H1 (cell line): ENCODE data around the gene PRKCH. TPM values are rescaled to one million over a fixed set of nuclear protein-coding genes. Genes with fewer than 3 reads are reported as not detected.

Experiments
- CTCF ChIA-PET: fragments of 300-600 bp; sonication (Branson Sonifier 250); formaldehyde crosslinking; loops from one replicate; lab custom pipeline; 2021; ENCODE audit not compliant: partially characterized antibody; lab: Charles Lee
- POLR2A ChIA-PET: fragments of 300-600 bp; sonication (Branson Sonifier 250); formaldehyde crosslinking; loops from one replicate; lab custom pipeline; 2021; ENCODE audit warnings: inconsistent platforms; ENCODE audit not compliant: partially characterized antibody; lab: Charles Lee
- DNase-seq, 2 experiments: peaks; one replicate each; pipeline versions ENCODE4 v3.0.0 to v3.0.0-alpha.2; 2010 to 2022; ENCODE audit warnings: low spot score in 2 of 2, low read depth in 1 of 2, mixed read lengths in 1 of 2
- FAIRE-seq: peaks from 2 replicates; lab custom pipeline; 2011; peaks lifted over from hg19 to GRCh38; lab: Jason Lieb, UNC
- H2AFZ ChIP-seq: 2 replicates; pipeline ENCODE4 v1.8.1; 2012; ENCODE audit warnings: low read length, inconsistent platforms
- H2AK5ac ChIP-seq: 2 replicates; pipeline ENCODE4 v1.6.1; 2013; ENCODE audit warnings: low read depth, low read length
- H2BK120ac ChIP-seq: replicated peaks from 2 replicates; pipeline ENCODE3; 2013; ENCODE audit warnings: low read depth, low read length, inconsistent platforms
- H2BK12ac ChIP-seq: 2 replicates; pipeline ENCODE4 v1.6.1; 2013; ENCODE audit warnings: low read depth, low read length
- H2BK15ac ChIP-seq: 2 replicates; pipeline ENCODE4 v1.6.1; 2013; ENCODE audit warnings: low read length
- H2BK20ac ChIP-seq: 2 replicates; pipeline ENCODE4 v1.6.1; 2013; ENCODE audit warnings: low read length
- H2BK5ac ChIP-seq: 2 replicates; pipeline ENCODE4 v1.6.1; 2013; ENCODE audit warnings: low read depth, low read length
- H3K14ac ChIP-seq: 2 replicates; pipeline ENCODE4 v1.6.1; 2013; ENCODE audit warnings: inconsistent platforms; ENCODE audit not compliant: insufficient read length
- H3K18ac ChIP-seq: 2 replicates; pipeline ENCODE4 v1.6.1; 2013; ENCODE audit warnings: low read length; ENCODE audit errors: extremely low read depth
- H3K23ac ChIP-seq: 2 replicates; pipeline ENCODE4 v1.6.1; 2013; ENCODE audit warnings: inconsistent platforms; ENCODE audit not compliant: insufficient read length
- H3K23me2 ChIP-seq: 2 replicates; pipeline ENCODE4 v1.6.1; 2013; ENCODE audit warnings: low read depth, low read length
- H3K27ac ChIP-seq: 2 replicates; pipeline ENCODE4 v1.6.1; 2011; ENCODE audit warnings: low read depth, low read length, inconsistent platforms
- H3K27me3 ChIP-seq, 4 experiments: replicated peaks in 1 of 4; 1 replicate in 1 of 4; 2 replicates in 3 of 4; pipeline versions ENCODE4 v1.6.1 to v1.8.1; 2011 to 2013; ENCODE audit warnings: low read length in 3 of 4, mild to moderate bottlenecking in 3 of 4, inconsistent platforms in 2 of 4, mixed read lengths in 2 of 4, moderate library complexity in 1 of 4; ENCODE audit not compliant: control insufficient read depth in 3 of 4, insufficient read depth in 3 of 4; ENCODE audit errors: extremely low read depth in 1 of 4
- H3K36me3 ChIP-seq, 4 experiments: 2 replicates each; pipeline versions ENCODE4 v1.6.1 to v1.8.1; 2011 to 2013; ENCODE audit warnings: mild to moderate bottlenecking in 4 of 4, low read length in 3 of 4, moderate library complexity in 2 of 4, control low read depth in 1 of 4, inconsistent platforms in 1 of 4; ENCODE audit not compliant: insufficient read depth in 4 of 4, control insufficient read depth in 2 of 4
- H3K4ac ChIP-seq: replicated peaks from 2 replicates; pipeline ENCODE3; 2013; ENCODE audit warnings: low read length, low read depth, mixed read lengths, inconsistent platforms; ENCODE audit not compliant: insufficient read length
- H3K4me1 ChIP-seq, 4 experiments: replicated peaks in 1 of 4; 1 replicate in 1 of 4; 2 replicates in 3 of 4; pipeline versions ENCODE4 v1.6.1 to v1.8.1; 2011 to 2013; ENCODE audit warnings: low read length in 3 of 4, inconsistent platforms in 2 of 4, mixed read lengths in 1 of 4; ENCODE audit not compliant: insufficient read depth in 4 of 4, control insufficient read depth in 3 of 4
- H3K4me2 ChIP-seq, 2 experiments: 2 replicates each; pipeline versions ENCODE4 v1.6.1 to v1.8.1; 2011 to 2013; ENCODE audit warnings: low read depth in 2 of 2, low read length in 2 of 2, control low read depth in 1 of 2, inconsistent platforms in 1 of 2, mild to moderate bottlenecking in 1 of 2; ENCODE audit not compliant: insufficient read depth in 1 of 2
- H3K4me3 ChIP-seq, 4 experiments: fragments of 200-600, 300-600 bp in 1 of 4; sonication (generic), shearing (Covaris generic), sonication (Bioruptor Twin) in 1 of 4; 2 replicates each; pipeline versions ENCODE4 v1.5.1 to v1.8.1; 2011 to 2016; ENCODE audit warnings: low read length in 4 of 4, low read depth in 3 of 4, control low read depth in 2 of 4, inconsistent platforms in 2 of 4, mild to moderate bottlenecking in 2 of 4, mixed read lengths in 1 of 4, moderate library complexity in 1 of 4; ENCODE audit not compliant: insufficient read depth in 2 of 4; ENCODE audit errors: extremely low read depth in 1 of 4
- H3K56ac ChIP-seq: replicated peaks from 2 replicates; pipeline ENCODE3; 2013; ENCODE audit warnings: low read depth, mild to moderate bottlenecking, mixed read lengths, low read length, inconsistent platforms; ENCODE audit not compliant: insufficient read length
- H3K79me1 ChIP-seq: 2 replicates; pipeline ENCODE4 v1.6.1; 2013; ENCODE audit warnings: low read depth, low read length, control low read depth
- H3K79me2 ChIP-seq, 2 experiments: 2 replicates each; pipeline versions ENCODE4 v1.6.1 to v1.8.1; 2012 to 2013; ENCODE audit warnings: low read length in 2 of 2, mild to moderate bottlenecking in 2 of 2, inconsistent platforms in 1 of 2; ENCODE audit not compliant: insufficient read depth in 2 of 2, control insufficient read depth in 1 of 2
- H3K9ac ChIP-seq, 4 experiments: replicated peaks in 1 of 4; 1 replicate in 1 of 4; 2 replicates in 3 of 4; pipeline versions ENCODE4 v1.6.1 to v1.8.1; 2011 to 2013; ENCODE audit warnings: low read depth in 3 of 4, low read length in 3 of 4, control low read depth in 2 of 4, mild to moderate bottlenecking in 2 of 4, moderate library complexity in 2 of 4, inconsistent platforms in 1 of 4; ENCODE audit errors: extremely low read depth in 1 of 4
- H3K9me3 ChIP-seq, 2 experiments: 2 replicates each; pipeline versions ENCODE4 v1.6.1 to v1.8.1; 2012 to 2013; ENCODE audit warnings: mild to moderate bottlenecking in 2 of 2, moderate library complexity in 2 of 2, control low read depth in 1 of 2, inconsistent platforms in 1 of 2, low read depth in 1 of 2, low read length in 1 of 2, mixed read lengths in 1 of 2; ENCODE audit not compliant: insufficient read depth in 2 of 2
- H4K20me1 ChIP-seq, 2 experiments: replicated peaks in 1 of 2; 2 replicates each; pipeline versions ENCODE3 to v1.8.1; 2011 to 2013; ENCODE audit warnings: inconsistent platforms in 2 of 2, low read length in 2 of 2, mild to moderate bottlenecking in 1 of 2; ENCODE audit not compliant: insufficient read depth in 2 of 2, control insufficient read depth in 1 of 2
- H4K5ac ChIP-seq: 2 replicates; pipeline ENCODE4 v1.6.1; 2013; ENCODE audit warnings: low read length, low read depth, mixed read lengths, inconsistent platforms; ENCODE audit not compliant: insufficient read length
- H4K8ac ChIP-seq: 2 replicates; pipeline ENCODE4 v1.8.0; 2013; ENCODE audit warnings: mild to moderate bottlenecking, moderate library complexity, low read length, inconsistent platforms; ENCODE audit not compliant: insufficient read depth; ENCODE audit errors: extremely low read depth
- H4K91ac ChIP-seq: replicated peaks from 2 replicates; pipeline ENCODE3; 2013; ENCODE audit warnings: low read length, mixed read lengths, inconsistent platforms; ENCODE audit not compliant: insufficient read length
- CBX8 ChIP-seq: fragments of 300-800, 300-1000 bp; sonication (generic); IDR thresholded peaks from 2 replicates; pipeline ENCODE4 v1.7.1; 2016; ENCODE audit warnings: low read depth, low read length, borderline replicate concordance
- EZH2 ChIP-seq: fragments of 200-600 bp; sonication (generic); IDR thresholded peaks from 2 replicates; pipeline ENCODE4 v1.7.1; 2012; ENCODE audit warnings: low read depth, mild to moderate bottlenecking, moderate library complexity, low read length, inconsistent platforms; ENCODE audit not compliant: severe bottlenecking
- GABPA ChIP-seq: IDR thresholded peaks from 2 replicates; pipeline ENCODE4 v1.6.1; 2011; ENCODE audit warnings: mild to moderate bottlenecking, low read length, moderate library complexity, borderline replicate concordance; ENCODE audit not compliant: insufficient read depth
- JUND ChIP-seq: IDR thresholded peaks from 2 replicates; pipeline ENCODE4 v1.6.1; 2011; ENCODE audit warnings: mild to moderate bottlenecking, improper control_type of control experiment, low read length
- KDM5A ChIP-seq: fragments of 200-600 bp; IDR thresholded peaks from 2 replicates; pipeline ENCODE4 v1.7.1; 2012; ENCODE audit warnings: mild to moderate bottlenecking, low read length, inconsistent platforms, mixed read lengths
- PHF8 ChIP-seq: fragments of 200-600 bp; sonication (generic); conservative IDR thresholded peaks from 2 replicates; pipeline ENCODE4 v1.7.1; 2012; ENCODE audit warnings: low read depth, mild to moderate bottlenecking, inconsistent platforms, low read length, moderate library complexity
- POLR2AphosphoS5 ChIP-seq: IDR thresholded peaks from 2 replicates; pipeline ENCODE4 v1.6.1; 2011; ENCODE audit warnings: low read depth, low read length
- RNF2 ChIP-seq: fragments of 200-900, 300-1000 bp; sonication (generic); IDR thresholded peaks from 2 replicates; pipeline ENCODE4 v1.7.1; 2016; ENCODE audit warnings: borderline replicate concordance, low read depth, mild to moderate bottlenecking, antibody characterized with exemption, low read length; ENCODE audit not compliant: poor library complexity, severe bottlenecking; ENCODE audit errors: missing control alignments
- SIX5 ChIP-seq: IDR thresholded peaks from 2 replicates; pipeline ENCODE4 v1.6.1; 2011; ENCODE audit warnings: mild to moderate bottlenecking, low read depth, low read length
- TCF12 ChIP-seq: IDR thresholded peaks from 2 replicates; pipeline ENCODE4 v1.6.1; 2011; ENCODE audit warnings: low read depth, mild to moderate bottlenecking, low read length
- WGBS, 2 experiments: shearing (Covaris generic) in 1 of 2; methylation state at CpG; one replicate each; pipeline versions ENCODE4 v1.1.6 to v1.1.7; 2013 to 2015; ENCODE audit warnings: low lambda C conversion rate in 2 of 2, mixed read lengths in 2 of 2, inconsistent platforms in 1 of 2, low coverage in 1 of 2, missing lambda C conversion rate in 1 of 2; ENCODE audit not compliant: insufficient replicate concordance in 2 of 2, insufficient coverage in 1 of 2, insufficient read length in 1 of 2; ENCODE audit errors: extremely low coverage in 1 of 2, missing lambda C conversion rate in 1 of 2; 5-methylcytosine and 5-hydroxymethylcytosine counted together
- polyA plus RNA-seq, 7 experiments: library from polyadenylated mRNA; depleted of rRNA in 3 of 7; stranded (reverse) in 5 of 7; unstranded in 2 of 7; fragments of >200 nt in 5 of 7; fragments of 200-250 nt in 2 of 7; gene quantifications; 1 replicate in 5 of 7; 2 replicates in 1 of 7; 4 replicates in 1 of 7; pipeline versions ENCODE4 v1.2.1 to v1.2.3, GENCODE V29; 2011 to 2013; ENCODE audit warnings: missing spikeins in 2 of 7, mixed read lengths in 2 of 7
- total RNA-seq: library from RNA; stranded (reverse); fragmentation: NEBNext Ultra II Directional; extraction: Animal tissue kit (Norgen Biotek cat#: 25700); gene quantifications from 2 replicates; pipeline ENCODE4 v1.2.1, GENCODE V29; 2021
- TF ChIP-seq, protein P1 (sequence below): IDR thresholded peaks from 2 replicates; pipeline ENCODE4 v1.6.1; 2012; ENCODE audit warnings: low read length, inconsistent platforms

PRKCH gene
- total and polyA plus RNA-seq, 2 of the 8 experiments (the other 6 are each of a cell fraction or from before 2014, with no cell fraction given) = 6.4 to 7.0 TPM

DNA sequence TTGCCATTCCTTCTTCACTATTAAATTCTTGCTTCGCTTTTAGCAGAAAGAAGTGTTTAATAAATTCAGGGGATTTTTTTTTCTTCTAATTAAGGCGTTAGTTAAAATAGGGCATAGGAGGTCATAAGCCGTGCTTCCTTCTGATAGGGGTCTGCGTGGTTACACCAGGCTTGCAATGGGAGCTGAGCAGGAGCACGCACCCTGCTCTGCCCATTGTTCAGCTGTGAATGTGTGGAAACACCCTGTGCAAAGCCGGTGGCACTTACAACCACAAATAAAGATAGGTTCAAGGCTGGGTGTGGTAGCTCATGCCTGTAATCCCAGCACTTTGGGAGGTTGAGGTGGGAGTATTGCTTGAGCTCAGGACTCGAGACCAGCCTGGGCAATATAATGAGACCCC is 162.1 kb downstream of the PRKCH start:
- Histone ChIP-seq H3K14ac (no peak overlapping the region), H4K91ac (no peak overlapping the region), H3K79me1 (no peaks in the 10 kb centered on the region), H2AK5ac (no peak overlapping the region), H3K4me2 (no peak overlapping the region), H2AFZ (no peak overlapping the region), H2BK20ac (no peak overlapping the region), H3K4me3 (no peak overlapping the region), H3K36me3 (no peaks in the 10 kb centered on the region), H4K5ac (no peak overlapping the region), H2BK15ac (no peak overlapping the region), H3K4ac (no peak overlapping the region), H2BK120ac (no peak overlapping the region), H4K20me1 (no peaks in the 10 kb centered on the region), H3K23ac (no peak overlapping the region), H3K9me3 (no peaks in the 10 kb centered on the region), H4K8ac (no peak overlapping the region), H2BK5ac (no peak overlapping the region), H3K4me1 (peaks cover 0 to 4% (median 3%) of the 10 kb centered on the region in 4 experiments; a peak in 3 of 7 replicates), H2BK12ac (no peak overlapping the region), H3K27me3 (no peaks in the 10 kb centered on the region; a peak in 1 of 7 replicates), H3K23me2 (no peaks in the 10 kb centered on the region), H3K27ac (no peak overlapping the region), H3K79me2 (no peaks in the 10 kb centered on the region), H3K18ac (no peak overlapping the region), H3K9ac (no peak overlapping the region), H3K56ac (no peak overlapping the region)
- DNase-seq (no peak), FAIRE-seq (no peak)
- WGBS, 2 experiments = 88% methylated on average over 7 of the region's 7 CpGs; no CpG with 5 or more reads in 1 of the 2 experiments
- CTCF ChIA-PET = interaction anchor here (0.8 to 1.6 kb wide), 6 partner anchors 8 to 354 kb away, joined by 3 to 6 read pairs (median 4); no protein-coding TSS in a partner anchor
- no peak for TF ChIP-seq PHF8
- TF ChIP-seq, protein P1, sequence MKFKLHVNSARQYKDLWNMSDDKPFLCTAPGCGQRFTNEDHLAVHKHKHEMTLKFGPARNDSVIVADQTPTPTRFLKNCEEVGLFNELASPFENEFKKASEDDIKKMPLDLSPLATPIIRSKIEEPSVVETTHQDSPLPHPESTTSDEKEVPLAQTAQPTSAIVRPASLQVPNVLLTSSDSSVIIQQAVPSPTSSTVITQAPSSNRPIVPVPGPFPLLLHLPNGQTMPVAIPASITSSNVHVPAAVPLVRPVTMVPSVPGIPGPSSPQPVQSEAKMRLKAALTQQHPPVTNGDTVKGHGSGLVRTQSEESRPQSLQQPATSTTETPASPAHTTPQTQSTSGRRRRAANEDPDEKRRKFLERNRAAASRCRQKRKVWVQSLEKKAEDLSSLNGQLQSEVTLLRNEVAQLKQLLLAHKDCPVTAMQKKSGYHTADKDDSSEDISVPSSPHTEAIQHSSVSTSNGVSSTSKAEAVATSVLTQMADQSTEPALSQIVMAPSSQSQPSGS = no peak
- no peak for TF ChIP-seq GABPA
- no peak for TF ChIP-seq RNF2
- TF ChIP-seq KDM5A = no peak
- TF ChIP-seq CBX8 = no peak
- TF ChIP-seq EZH2 = no peak
- no peak for TF ChIP-seq TCF12
- no peak for TF ChIP-seq SIX5
- TF ChIP-seq POLR2AphosphoS5 = no peak
- TF ChIP-seq JUND = no peak
- POLR2A ChIA-PET = interaction anchor here (0.6 to 1.2 kb wide), 2 partner anchors 269 to 1199 kb away, joined by 3 read pairs; no protein-coding TSS in a partner anchor
